GM10266 (cell line): ENCODE results near the gene ENOX2.

Experiments
- DNase-seq: peaks from one replicate; pipeline ENCODE4 v3.0.0; 2012; ENCODE audit errors: extremely low spot score
- TF ChIP-seq, protein P1 (sequence below): IDR thresholded peaks from 2 replicates; pipeline ENCODE4 v1.5.1; 2012; ENCODE audit warnings: mild to moderate bottlenecking, low read depth; ENCODE audit not compliant: control insufficient read depth, insufficient read depth; ENCODE audit errors: missing control alignments

ENOX2 gene

DNA sequence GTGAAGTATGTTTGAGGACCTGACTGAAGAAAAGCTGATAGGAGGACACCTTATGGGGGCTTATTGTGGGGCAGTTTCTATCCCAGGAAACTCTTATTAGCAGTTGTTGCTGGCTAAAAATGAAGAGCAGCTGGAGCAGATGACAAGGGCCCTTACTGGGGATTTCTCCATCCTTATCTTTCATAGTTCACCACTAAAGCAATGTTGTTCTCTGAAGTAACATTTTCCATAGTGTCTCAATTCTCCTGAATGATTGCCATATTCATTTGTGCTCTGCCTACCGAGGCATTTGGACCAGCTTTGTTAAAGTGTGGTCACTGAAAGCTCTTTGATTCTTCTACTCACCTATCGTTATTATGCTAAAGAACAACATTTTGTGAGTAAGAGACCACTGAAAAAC, 7.7 kb downstream of the ENOX2 start:
- TF ChIP-seq, protein P1, sequence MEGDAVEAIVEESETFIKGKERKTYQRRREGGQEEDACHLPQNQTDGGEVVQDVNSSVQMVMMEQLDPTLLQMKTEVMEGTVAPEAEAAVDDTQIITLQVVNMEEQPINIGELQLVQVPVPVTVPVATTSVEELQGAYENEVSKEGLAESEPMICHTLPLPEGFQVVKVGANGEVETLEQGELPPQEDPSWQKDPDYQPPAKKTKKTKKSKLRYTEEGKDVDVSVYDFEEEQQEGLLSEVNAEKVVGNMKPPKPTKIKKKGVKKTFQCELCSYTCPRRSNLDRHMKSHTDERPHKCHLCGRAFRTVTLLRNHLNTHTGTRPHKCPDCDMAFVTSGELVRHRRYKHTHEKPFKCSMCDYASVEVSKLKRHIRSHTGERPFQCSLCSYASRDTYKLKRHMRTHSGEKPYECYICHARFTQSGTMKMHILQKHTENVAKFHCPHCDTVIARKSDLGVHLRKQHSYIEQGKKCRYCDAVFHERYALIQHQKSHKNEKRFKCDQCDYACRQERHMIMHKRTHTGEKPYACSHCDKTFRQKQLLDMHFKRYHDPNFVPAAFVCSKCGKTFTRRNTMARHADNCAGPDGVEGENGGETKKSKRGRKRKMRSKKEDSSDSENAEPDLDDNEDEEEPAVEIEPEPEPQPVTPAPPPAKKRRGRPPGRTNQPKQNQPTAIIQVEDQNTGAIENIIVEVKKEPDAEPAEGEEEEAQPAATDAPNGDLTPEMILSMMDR = no peak
- DNase-seq = no peak

DNA sequence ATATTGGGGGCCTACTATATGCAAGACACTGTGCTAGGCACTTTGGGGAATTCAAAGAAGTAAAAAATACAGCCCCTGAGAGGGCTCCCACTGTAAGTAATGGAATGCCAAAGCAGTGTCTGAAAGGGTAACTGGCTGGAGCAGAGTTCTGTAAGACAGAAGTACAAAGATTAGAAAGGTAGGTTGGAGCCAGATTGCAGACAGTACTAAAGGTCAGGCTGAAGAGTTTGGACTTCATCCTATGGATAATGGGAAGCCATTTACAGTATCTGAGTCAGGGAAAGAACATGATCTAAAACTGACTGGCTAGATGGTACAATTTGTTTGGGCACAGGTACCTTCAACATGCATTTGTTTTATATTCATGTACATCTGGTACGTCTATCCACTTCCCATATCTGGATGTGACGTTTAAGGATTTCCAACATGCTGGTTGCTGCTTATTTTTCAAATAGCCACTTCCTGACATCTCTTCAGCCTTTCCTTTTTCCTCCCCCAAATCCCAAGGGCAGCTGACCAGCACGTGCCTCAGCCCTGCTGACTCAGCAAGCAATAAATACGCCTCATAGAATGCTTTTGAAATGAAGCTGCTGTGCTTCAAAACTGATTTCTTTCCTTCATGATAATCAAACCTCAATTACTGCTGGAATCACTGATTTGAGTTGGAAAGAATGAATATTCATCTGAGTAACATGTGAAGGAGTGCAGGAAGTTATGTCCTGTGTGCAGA, 9.5 kb downstream of the ENOX2 start:
- TF ChIP-seq, protein P1 = no peak
- no peak for DNase-seq

DNA sequence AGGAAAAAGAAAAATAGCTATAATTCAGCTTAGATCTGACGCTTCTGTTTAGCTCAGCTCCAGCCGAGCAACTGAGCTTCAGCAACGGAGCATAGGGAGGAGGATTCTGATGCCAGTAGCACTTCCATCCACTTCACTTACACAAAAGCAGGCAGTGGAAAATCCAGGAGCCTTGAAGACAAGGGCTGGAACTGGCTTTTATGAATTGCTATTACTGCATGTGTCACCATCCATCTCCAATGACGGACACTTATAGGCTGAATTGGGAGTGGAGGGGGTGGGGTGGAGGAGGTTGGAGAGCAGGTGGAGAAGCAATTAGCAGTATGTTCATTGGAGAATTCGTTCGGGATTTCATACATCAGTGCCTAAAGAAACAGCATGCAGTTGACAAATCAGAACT, 15.6 kb downstream of the ENOX2 start:
- no peak for DNase-seq
- TF ChIP-seq, protein P1 = no peak

DNA sequence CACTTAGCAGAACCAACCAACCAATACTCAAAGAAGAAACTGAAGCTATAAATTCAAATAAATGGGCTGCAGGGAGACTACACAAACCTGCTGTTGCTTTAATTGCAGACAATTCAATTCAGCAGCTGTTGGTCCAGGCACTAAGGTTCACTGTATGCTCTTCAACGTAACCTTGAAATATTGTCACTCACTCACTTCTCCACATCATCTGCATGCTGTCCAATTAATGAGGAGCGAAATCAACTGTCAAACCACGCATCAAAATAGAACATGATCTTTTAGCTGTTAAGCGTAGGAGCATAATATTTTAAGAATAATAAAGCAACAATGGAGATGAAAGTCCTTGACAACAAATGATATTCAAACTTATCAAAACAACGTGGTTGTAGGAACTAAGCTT, 17.0 kb downstream of the ENOX2 start:
- TF ChIP-seq, protein P1 = no peak
- no peak for DNase-seq

DNA sequence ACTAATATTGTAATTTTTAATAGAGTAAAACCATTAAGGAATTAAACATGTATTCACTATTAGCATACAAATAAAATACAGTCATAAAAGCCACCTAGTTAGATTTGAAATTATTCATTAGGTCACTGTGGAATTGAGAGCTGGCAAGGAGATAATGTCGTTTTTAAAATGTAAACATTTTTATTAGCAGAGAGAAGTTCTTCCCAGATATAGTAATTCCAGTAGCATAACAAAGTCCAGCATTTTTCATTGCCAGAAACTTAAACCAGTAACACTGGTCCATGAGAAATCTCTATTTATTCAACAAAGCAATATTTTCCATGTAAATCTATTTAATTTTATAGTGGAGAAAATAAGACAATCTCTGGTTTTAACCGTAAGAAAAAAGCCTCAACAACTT, 17.5 kb downstream of the ENOX2 start:
- DNase-seq = no peak
- TF ChIP-seq, protein P1 = no peak

DNA sequence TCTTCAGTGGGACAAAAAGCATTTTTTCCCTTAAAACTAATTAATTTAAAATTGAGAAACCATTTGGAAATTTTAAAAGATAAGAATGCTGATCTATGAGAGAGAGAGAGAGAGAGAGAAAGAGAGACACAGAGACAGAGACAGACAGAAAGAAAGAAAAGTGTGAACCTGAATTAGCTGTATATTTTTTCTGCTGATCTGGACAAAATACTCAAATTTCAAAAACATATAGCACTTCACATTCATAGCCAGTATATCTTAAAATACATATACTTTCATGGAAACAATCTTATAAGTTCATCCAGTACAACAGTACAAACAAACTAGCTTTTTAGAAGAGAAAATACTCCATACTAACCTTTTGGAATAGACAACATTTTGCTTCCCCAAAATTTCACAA, 18.4 kb downstream of the ENOX2 start:
- TF ChIP-seq, protein P1 = no peak
- DNase-seq = no peak

DNA sequence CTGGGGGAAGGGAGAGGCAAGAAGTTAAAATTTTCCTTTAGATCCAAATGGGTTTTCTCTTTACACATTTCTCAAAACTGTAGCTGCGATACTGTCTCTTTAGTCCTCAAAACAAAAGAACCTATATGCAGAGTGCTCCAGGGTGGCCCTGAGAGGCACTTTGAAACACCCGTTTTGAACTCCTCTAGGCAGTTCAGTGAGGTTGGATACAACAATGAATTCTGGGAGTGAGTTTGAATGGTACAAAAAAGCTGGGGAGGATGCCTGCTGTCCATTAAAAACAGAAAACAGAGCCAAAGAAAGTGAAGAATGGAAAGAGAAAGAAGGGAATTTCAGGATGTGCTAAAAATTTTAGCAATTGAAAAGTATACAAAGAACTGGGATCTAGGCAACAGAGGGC, 23.1 kb downstream of the ENOX2 start:
- TF ChIP-seq, protein P1 = no peak
- DNase-seq = no peak
